GM12878 (cell line): ENCODE measurements around the gene C4orf17. TPM values are rescaled to one million over a fixed set of nuclear protein-coding genes. Genes with fewer than 3 reads are reported as not detected.

ENCODE experiments used
- ATAC-seq: fragments of 200-7000 bp; cut with Tn5 transposase; 3 replicates; pipeline ENCODE4 v1.9.1; 2020; ENCODE audit warnings: mild to moderate bottlenecking, moderate library complexity
- BruUV-seq: library from RNA; stranded (reverse); fragments of 400-500 nt; replicated peaks from 2 replicates; lab custom pipeline; 2021; lab: Mats Ljungman, UMichigan
- CTCF ChIA-PET: fragments of 300-600 bp; sonication (Branson Sonifier 250); formaldehyde crosslinking; extraction: SDS; loops from one replicate; lab custom pipeline; 2021; ENCODE audit warnings: inconsistent platforms; lab: Yijun Ruan, JAX
- POLR2A ChIA-PET: fragments of 350-600 bp; formaldehyde crosslinking; extraction: SDS; loops from one replicate; lab custom pipeline; 2021; ENCODE audit warnings: inconsistent platforms; lab: Charles Lee
- RAD21 ChIA-PET: fragments of 300-600 bp; sonication (Branson Sonifier 250); formaldehyde crosslinking; loops from one replicate; lab custom pipeline; 2023; ENCODE audit warnings: antibody characterized with exemption; ENCODE audit not compliant: unreplicated experiment; lab: Charles Lee
- SMC1A ChIA-PET: fragments of 300-600 bp; sonication (Branson Sonifier 250); formaldehyde crosslinking; loops from one replicate; lab custom pipeline; 2023; ENCODE audit not compliant: unreplicated experiment, uncharacterized antibody; lab: Charles Lee
- DNase-seq: peaks from one replicate; pipeline ENCODE4 v3.0.0-alpha.2; 2011; ENCODE audit warnings: low read depth, low spot score
- FAIRE-seq: peaks from 3 replicates; lab custom pipeline; 2011; peaks lifted over from hg19 to GRCh38; lab: Jason Lieb, UNC
- H2AFZ ChIP-seq: 2 replicates; pipeline ENCODE4 v1.6.0; 2011; ENCODE audit warnings: low read depth, low read length, control low read depth; ENCODE audit not compliant: control insufficient read depth
- H3K27ac ChIP-seq: 2 replicates; pipeline ENCODE4 v1.5.1; 2011; ENCODE audit warnings: control low read depth; ENCODE audit not compliant: control insufficient read depth, insufficient read depth
- H3K27me3 ChIP-seq, 2 experiments: replicated peaks in 1 of 2; 2 replicates each; pipeline versions ENCODE4 v1.6.0 to v1.6.1; 2011; ENCODE audit warnings: low read length in 1 of 2; ENCODE audit not compliant: control insufficient read depth in 2 of 2, insufficient read depth in 2 of 2
- H3K36me3 ChIP-seq, 2 experiments: 2 replicates each; pipeline ENCODE4 v1.5.1; 2011; ENCODE audit warnings: low read length in 1 of 2; ENCODE audit not compliant: control insufficient read depth in 2 of 2, insufficient read depth in 2 of 2
- H3K4me1 ChIP-seq: 2 replicates; pipeline ENCODE4 v1.6.1; 2011; ENCODE audit warnings: mild to moderate bottlenecking, low read length, moderate library complexity, mixed read lengths; ENCODE audit not compliant: control insufficient read depth, insufficient read depth
- H3K4me2 ChIP-seq: 2 replicates; pipeline ENCODE4 v1.6.0; 2011; ENCODE audit warnings: control low read depth; ENCODE audit not compliant: control insufficient read depth, insufficient read depth
- H3K4me3 ChIP-seq: fragments of 200-600 bp; sonication (generic); 2 replicates; pipeline ENCODE4 v1.5.1; 2016
- H3K79me2 ChIP-seq: 2 replicates; pipeline ENCODE4 v1.6.0; 2011; ENCODE audit warnings: low read length; ENCODE audit not compliant: control insufficient read depth, insufficient read depth
- H3K9ac ChIP-seq: 2 replicates; pipeline ENCODE4 v1.8.0; 2011; ENCODE audit warnings: low read length, control low read depth, mixed read lengths; ENCODE audit not compliant: control insufficient read depth, insufficient read depth
- H3K9me3 ChIP-seq: replicated peaks from 3 replicates; pipeline ENCODE4 v1.5.1; 2011; ENCODE audit warnings: mild to moderate bottlenecking, low read length; ENCODE audit not compliant: control insufficient read depth, insufficient read depth
- H4K20me1 ChIP-seq: 2 replicates; pipeline ENCODE4 v1.6.0; 2011; ENCODE audit not compliant: control insufficient read depth, insufficient read depth
- CHD4 ChIP-seq: fragments of 200-600 bp; sonication (generic); IDR thresholded peaks from 2 replicates; pipeline ENCODE4 v1.6.1; 2016; ENCODE audit warnings: mild to moderate bottlenecking
- EZH2 ChIP-seq: IDR thresholded peaks from 2 replicates; pipeline ENCODE4 v1.6.1; 2012; ENCODE audit warnings: low read depth, mild to moderate bottlenecking, control low read depth, inconsistent platforms, low read length, borderline replicate concordance; ENCODE audit not compliant: control insufficient read depth
- RAD21 ChIP-seq: IDR thresholded peaks from 2 replicates; pipeline ENCODE4 v1.6.1; 2011; ENCODE audit warnings: mild to moderate bottlenecking, low read depth, low read length, moderate library complexity; ENCODE audit not compliant: insufficient read depth
- SMC3 ChIP-seq: IDR thresholded peaks from 2 replicates; pipeline ENCODE4 v1.6.1; 2011; ENCODE audit warnings: low read length, improper control_type of control experiment, borderline replicate concordance
- USF1 ChIP-seq: IDR thresholded peaks from 2 replicates; pipeline ENCODE4 v1.6.1; 2011; ENCODE audit warnings: borderline replicate concordance, low read depth, mild to moderate bottlenecking, moderate library complexity, mixed read lengths, low read length; ENCODE audit not compliant: insufficient read depth; ENCODE audit errors: extremely low read length
- WGBS: methylation state at CpG from one replicate; pipeline ENCODE4 v1.1.6; 2016; ENCODE audit warnings: low lambda C conversion rate; ENCODE audit not compliant: insufficient replicate concordance, insufficient coverage; ENCODE audit errors: missing lambda C conversion rate; 5-methylcytosine and 5-hydroxymethylcytosine counted together
- in situ Hi-C: fragments of 300-500 bp; cut with MboI; formaldehyde crosslinking; loops from 9 replicates; pipeline ENCODE4 v1.14.3; 2018; ENCODE audit warnings: mixed read lengths
- intact Hi-C: fragments of 100-400 bp; cut with micrococcal nuclease; formaldehyde crosslinking; loops from one replicate; pipeline ENCODE4 v1.14.2; 2022; ENCODE audit not compliant: unreplicated experiment
- polyA plus RNA-seq, 11 experiments: library from polyadenylated mRNA; depleted of rRNA in 4 of 11; unstranded in 6 of 11; stranded (reverse) in 5 of 11; fragments of >200 nt; fragmentation: Nextera tagmentation in 4 of 11; fragmentation: Illumina TruSeq in 1 of 11; extraction: Ambion mirVana in 4 of 11; extraction: Trizol in 1 of 11; gene quantifications; 1 replicate in 1 of 11; 2 replicates in 10 of 11; pipeline versions ENCODE4 v1.2.1 to v1.2.3, GENCODE V29; 2011 to 2016; ENCODE audit warnings: inconsistent platforms in 2 of 11, missing spikeins in 2 of 11, low read depth in 1 of 11
- total RNA-seq, 4 experiments: library from RNA; depleted of rRNA in 3 of 4; stranded (reverse); fragments of >200 nt in 3 of 4; fragmentation: Illumina TruSeq in 1 of 4; extraction: Trizol in 1 of 4; gene quantifications; 2 replicates each; pipeline versions ENCODE4 v1.2.1 to v1.2.3, GENCODE V29; 2013 to 2021
- TF ChIP-seq, protein P1 (sequence below): fragments of 450-650 bp; IDR thresholded peaks from 2 replicates; pipeline ENCODE4 v1.6.1; 2018; ENCODE audit warnings: mild to moderate bottlenecking, low read depth, moderate library complexity; ENCODE audit not compliant: partially characterized antibody
- TF ChIP-seq, protein P2 (sequence below), 3 experiments: IDR thresholded peaks in 2 of 3; conservative IDR thresholded peaks in 1 of 3; 2 replicates each; pipeline ENCODE4 v1.5.1; 2011; ENCODE audit warnings: low read depth in 3 of 3, low read length in 3 of 3, mild to moderate bottlenecking in 3 of 3, control low read depth in 2 of 3, moderate library complexity in 2 of 3, inconsistent platforms in 1 of 3, mixed read lengths in 1 of 3; ENCODE audit not compliant: control insufficient read depth in 2 of 3, insufficient read depth in 1 of 3; ENCODE audit errors: extremely low read depth in 1 of 3

C4orf17 gene
- total and polyA plus RNA-seq, 10 of the 15 experiments (the other 5 are each of a cell fraction or from before 2014, with no cell fraction given): not detected

DNA sequence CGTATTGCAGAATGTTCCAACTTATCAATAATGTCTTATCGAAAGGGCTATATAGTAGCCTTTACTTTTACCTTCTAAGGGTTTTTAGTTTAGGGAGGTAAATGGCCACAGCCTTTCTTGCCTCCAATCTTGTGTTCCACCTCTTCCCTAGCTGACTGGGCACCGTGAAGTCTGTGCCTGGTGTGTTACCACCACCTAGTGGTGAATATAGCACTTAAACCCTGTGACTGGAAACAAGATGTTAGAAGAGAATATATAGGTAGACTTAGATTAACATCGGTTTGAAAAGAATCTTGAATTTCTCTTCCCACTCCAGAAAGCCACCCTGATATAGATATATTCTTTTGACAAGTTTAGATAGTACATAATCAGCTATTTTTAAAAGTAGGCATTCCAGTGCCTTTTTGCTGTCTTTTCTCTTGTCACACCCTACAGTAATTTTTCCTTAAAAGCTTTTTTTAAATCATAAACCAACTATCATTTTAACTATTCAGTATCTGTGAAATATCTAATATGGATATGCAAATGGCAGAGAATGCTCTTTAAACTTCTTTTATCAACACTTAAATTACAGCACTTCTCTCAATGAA lies 47.9 kb upstream of the C4orf17 start:
- intact Hi-C loops (loop anchor here (1.0 to 5.0 kb wide), 2 partner anchors 345 to 466 kb away; partner anchors contain the start of gene METAP1), in situ Hi-C loops (loop anchor here (10.0 kb wide), 1 partner anchor 338 kb away; no protein-coding TSS in a partner anchor)
- DNase-seq: peak; percentile 24
- POLR2A ChIA-PET: no interaction called here
- CTCF ChIA-PET: interaction anchor here (0.6 to 3.5 kb wide), 25 partner anchors 8 to 1776 kb away, joined by 3 to 17 read pairs (median 4); partner anchors contain the start of gene METAP1
- Histone ChIP-seq H3K27ac (no peak overlapping the region), H3K4me1 (no peaks in the 10 kb centered on the region), H4K20me1 (no peaks in the 10 kb centered on the region), H2AFZ (no peak overlapping the region), H3K36me3 (no peaks in the 10 kb centered on the region), H3K9me3 (no peaks in the 10 kb centered on the region)
- WGBS: 2% methylated on average over 4 of the region's 4 CpGs
- TF ChIP-seq RAD21 (peak; percentile 96), USF1 (no peak), CHD4 (no peak), SMC3 (peak; percentile 79; the same call in 1 of the 2 replicates), EZH2 (no peak)
- TF ChIP-seq, protein P1, sequence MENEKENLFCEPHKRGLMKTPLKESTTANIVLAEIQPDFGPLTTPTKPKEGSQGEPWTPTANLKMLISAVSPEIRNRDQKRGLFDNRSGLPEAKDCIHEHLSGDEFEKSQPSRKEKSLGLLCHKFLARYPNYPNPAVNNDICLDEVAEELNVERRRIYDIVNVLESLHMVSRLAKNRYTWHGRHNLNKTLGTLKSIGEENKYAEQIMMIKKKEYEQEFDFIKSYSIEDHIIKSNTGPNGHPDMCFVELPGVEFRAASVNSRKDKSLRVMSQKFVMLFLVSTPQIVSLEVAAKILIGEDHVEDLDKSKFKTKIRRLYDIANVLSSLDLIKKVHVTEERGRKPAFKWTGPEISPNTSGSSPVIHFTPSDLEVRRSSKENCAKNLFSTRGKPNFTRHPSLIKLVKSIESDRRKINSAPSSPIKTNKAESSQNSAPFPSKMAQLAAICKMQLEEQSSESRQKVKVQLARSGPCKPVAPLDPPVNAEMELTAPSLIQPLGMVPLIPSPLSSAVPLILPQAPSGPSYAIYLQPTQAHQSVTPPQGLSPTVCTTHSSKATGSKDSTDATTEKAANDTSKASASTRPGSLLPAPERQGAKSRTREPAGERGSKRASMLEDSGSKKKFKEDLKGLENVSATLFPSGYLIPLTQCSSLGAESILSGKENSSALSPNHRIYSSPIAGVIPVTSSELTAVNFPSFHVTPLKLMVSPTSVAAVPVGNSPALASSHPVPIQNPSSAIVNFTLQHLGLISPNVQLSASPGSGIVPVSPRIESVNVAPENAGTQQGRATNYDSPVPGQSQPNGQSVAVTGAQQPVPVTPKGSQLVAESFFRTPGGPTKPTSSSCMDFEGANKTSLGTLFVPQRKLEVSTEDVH: no peak
- TF ChIP-seq, protein P2, sequence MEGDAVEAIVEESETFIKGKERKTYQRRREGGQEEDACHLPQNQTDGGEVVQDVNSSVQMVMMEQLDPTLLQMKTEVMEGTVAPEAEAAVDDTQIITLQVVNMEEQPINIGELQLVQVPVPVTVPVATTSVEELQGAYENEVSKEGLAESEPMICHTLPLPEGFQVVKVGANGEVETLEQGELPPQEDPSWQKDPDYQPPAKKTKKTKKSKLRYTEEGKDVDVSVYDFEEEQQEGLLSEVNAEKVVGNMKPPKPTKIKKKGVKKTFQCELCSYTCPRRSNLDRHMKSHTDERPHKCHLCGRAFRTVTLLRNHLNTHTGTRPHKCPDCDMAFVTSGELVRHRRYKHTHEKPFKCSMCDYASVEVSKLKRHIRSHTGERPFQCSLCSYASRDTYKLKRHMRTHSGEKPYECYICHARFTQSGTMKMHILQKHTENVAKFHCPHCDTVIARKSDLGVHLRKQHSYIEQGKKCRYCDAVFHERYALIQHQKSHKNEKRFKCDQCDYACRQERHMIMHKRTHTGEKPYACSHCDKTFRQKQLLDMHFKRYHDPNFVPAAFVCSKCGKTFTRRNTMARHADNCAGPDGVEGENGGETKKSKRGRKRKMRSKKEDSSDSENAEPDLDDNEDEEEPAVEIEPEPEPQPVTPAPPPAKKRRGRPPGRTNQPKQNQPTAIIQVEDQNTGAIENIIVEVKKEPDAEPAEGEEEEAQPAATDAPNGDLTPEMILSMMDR (IDR thresholded peaks at IDR 0.05 in 2 of 3, conservative IDR thresholded peaks at IDR 0.05 in 1 of 3; ENCODE audit: control insufficient read depth in 2 of 3, extremely low read depth in 1 of 3, insufficient read depth in 1 of 3, low read depth in 3 of 3, low read length in 3 of 3): peak; percentile 67 to 89 (median 75); a peak in 5 of 6 replicates
- TF ChIP-seq, all 136 proteins: peak for 3
- no peaks in the 10 kb centered on the region for H3K79me2 ChIP-seq
- H3K4me3 ChIP-seq: no peak overlapping the region
- RAD21 ChIA-PET: interaction anchor here (0.7 to 2.8 kb wide), 12 partner anchors 11 to 995 kb away, joined by 3 to 11 read pairs (median 4); no protein-coding TSS in a partner anchor
- FAIRE-seq (peak; percentile 71), ATAC-seq (peak; percentile 99)
- no peak overlapping the region for H3K9ac ChIP-seq
- no TSS peak for BruUV-seq
- H3K4me2 ChIP-seq: no peak overlapping the region
- H3K27me3 ChIP-seq: no peaks in the 10 kb centered on the region
- SMC1A ChIA-PET: interaction anchor here (0.7 to 2.2 kb wide), 11 partner anchors 11 to 1314 kb away, joined by 3 to 9 read pairs (median 4); partner anchors contain the start of gene METAP1
